HG02852 (cell line): ENCODE measurements around the gene SLC32A1.

ENCODE experiments used
- ATAC-seq: cut with Tn5 transposase; IDR thresholded peaks from one replicate; pipeline ENCODE4 v1.9.1; 2021; ENCODE audit warnings: mild to moderate bottlenecking, moderate library complexity; ENCODE audit not compliant: unreplicated experiment

The SLC32A1 gene

GRCh38 chr20:38723848-38724625 lies at the start of gene SLC32A1:
SLC32A1 (plus strand) TSS chr20:38724486; CDS start chr20:38724725, 239 bp downstream.
- ATAC-seq: no peak

- ATAC-seq: no peak
These were observed 49.5 kb upstream of the SLC32A1 start for GRCh38 chr20:38674765-38675133.

DNA sequence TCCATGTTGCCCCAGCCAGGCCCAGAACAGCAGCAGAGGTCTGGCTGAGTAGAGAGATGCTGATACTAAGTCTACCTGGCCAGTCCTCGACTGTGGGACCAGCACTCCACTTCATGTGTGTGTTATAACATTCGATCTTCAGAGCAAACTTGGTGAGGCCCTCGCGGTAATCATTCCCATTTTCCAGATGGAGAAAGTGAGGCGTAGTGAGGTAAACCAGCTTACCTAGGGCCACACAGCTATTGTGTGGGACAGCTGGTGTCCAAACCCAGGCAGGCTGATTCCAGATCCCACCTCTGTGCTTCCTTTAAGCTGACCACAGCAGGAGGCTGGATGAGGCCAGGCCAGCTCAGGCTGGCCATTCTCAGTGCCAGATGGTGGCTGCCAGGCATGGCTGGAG lies 47.7 kb upstream of the SLC32A1 start:
- ATAC-seq: no peak

DNA sequence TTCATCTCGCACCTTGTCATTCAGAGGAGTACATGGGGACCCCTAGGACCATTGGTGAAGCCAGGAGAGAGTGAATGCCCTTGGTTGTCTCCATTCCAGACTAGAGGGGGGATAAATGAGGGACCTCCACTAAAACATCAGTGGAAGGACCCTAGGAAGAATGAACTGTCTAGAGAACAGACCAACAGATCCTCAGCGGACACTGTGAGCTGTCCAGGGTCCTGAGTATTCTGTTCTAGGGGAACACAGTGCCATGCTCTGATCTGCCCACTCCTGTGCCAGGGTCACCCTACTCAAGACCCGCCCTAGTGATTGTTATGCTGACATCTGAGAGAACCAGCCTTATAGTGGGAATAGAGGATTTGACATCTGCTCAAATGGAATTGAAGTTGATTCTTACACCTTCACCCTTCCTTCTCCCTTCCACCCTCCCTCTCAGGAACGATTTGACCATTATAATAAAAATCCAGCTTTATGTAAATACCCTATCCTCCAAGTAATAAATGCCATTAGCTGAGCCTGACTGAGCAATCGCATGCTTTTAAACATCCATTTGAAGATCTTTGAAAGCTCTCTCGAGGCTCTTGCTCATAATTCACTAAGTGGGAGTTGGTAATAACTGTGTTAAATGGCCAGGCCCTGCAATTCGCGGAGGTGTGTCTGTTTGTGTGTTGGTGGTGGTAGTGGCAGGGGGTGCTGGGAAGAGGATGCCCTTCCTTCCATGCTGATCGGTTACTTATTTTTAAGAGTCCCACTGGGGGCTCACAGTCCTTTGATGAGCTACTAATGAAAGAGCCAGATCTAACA lies 43.6 kb upstream of the SLC32A1 start:
- ATAC-seq: no peak

- ATAC-seq: no peak
These were observed 39.0 kb upstream of the SLC32A1 start for GRCh38 chr20:38685271-38685670.

- ATAC-seq: no peak
These were observed 38.3 kb upstream of the SLC32A1 start for GRCh38 chr20:38685853-38686473.

DNA sequence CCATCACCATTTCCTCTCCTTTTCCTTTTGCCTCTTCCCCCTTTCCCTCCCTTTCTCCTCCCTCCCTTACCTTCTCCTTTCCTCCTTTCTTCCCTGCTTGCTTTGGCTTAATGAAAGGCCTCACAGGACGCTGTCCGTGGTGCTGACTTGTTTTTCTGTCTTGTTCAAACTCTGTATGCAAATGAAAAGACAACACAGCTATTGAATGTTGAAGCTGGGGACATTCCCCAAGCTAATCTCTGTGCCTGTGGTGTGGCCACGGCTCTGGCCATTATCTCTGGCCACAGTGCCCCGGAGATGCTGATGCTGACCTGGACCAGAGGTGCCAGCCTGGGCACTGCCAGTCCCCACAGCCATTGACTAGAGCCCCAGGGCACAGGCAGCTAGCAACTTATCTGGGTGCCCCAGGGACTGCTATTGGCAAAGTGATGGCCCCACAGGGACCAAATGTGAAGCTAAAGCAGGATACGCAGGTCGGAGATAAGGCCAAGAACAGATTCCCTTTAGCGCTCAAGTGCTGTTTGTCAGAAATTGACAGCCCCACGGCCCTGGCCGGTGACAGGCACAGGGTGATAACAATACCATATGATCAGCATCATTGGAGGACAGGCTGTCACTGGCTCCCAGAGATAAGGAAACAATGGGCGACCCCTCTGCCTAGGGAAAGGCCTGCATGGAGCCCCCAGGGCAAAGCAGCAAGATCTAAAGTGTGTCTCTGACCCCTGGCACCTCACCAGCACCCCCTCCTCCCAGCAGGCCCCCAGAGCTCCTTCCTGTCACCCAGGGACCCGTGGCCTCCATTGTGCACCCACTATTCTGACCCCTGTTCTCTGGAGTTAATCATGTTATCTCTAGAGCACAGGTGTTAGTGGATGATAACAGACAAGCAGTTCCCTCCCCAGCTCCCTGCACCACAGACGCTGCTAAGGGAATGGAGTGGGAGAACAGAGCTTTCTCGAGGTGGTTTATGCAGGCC lies 31.6 kb upstream of the SLC32A1 start:
- ATAC-seq: no peak

DNA sequence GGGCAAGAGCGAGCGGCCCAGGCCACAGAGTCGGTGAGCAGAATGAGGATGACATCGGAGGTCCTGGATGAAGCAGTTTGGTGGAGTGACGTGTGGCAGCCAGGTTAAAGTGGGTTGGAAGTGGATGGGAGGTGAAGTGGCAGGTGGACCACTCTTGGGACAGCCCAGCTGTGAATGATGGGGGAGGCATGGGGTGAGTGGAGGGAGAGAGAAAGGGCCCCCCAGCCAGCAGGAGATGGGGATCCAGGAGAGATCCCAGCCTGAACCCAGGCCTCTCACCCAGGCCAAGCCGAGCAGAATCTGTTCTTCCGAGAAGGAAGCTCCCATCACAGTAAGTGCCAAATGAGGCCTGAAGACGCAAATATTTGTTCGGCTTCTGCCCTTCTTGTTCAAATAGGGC lies 27.0 kb upstream of the SLC32A1 start:
- no peak for ATAC-seq

DNA sequence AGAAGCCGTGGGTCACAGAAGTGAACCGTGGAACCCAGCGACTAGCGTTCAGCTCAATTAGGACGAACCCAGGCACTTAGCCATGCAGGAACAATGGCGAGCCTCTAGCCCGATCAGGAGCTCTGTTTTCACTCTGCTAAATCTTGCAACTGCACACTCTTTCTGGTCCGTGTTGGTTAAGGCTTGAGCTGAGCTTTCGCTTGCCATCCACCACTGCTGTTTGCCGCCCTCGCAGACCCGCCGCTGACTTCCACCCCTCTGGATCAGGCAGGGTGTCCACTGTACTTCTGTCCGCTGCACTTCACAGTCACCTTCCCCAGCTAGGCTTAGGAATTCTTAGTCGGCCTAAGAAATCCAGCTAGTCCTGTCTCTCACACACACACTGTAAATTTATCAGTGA lies 25.7 kb upstream of the SLC32A1 start:
- no peak for ATAC-seq

DNA sequence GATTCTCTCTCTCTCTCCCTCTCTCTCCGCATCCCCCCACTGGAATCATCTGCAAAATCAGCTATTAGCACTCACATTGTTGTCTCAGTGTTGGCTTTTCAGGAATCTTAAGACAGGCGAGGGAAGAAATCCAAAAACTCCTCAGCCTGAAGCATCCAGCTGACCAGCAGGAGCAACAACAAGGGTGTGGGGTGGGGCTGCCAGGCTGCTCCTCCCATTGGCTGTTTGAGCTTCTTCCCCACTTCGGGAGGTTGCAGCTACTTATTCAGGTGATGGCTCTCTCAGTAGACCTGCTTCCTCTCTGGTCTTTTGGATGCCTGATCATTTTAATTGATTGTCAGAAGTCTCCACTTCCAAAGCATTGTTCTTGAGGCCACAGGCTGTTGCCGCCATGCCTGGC lies 24.1 kb upstream of the SLC32A1 start:
- ATAC-seq: no peak

- ATAC-seq: no peak
These were observed 23.4 kb upstream of the SLC32A1 start for GRCh38 chr20:38700926-38701325.

DNA sequence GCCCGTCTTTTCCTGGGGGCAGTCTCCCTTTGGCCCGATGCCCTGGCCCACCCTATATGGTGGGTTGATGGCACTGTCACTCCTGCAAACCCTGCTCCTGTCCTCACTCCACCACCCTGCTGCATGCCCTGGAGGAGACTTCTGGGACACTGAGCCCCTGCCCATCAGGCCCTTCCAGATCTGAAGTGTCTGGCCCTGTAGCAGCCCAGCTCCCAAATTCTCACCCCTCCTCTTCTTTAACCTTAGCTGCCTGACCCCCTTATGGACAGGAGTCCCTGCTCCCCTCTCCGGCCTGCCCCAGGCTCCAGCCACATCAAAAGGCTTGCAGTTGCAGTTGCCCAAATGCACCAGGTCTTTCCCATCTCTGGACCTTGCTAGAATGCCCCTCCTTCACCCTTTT lies 20.8 kb upstream of the SLC32A1 start:
- ATAC-seq: no peak

DNA sequence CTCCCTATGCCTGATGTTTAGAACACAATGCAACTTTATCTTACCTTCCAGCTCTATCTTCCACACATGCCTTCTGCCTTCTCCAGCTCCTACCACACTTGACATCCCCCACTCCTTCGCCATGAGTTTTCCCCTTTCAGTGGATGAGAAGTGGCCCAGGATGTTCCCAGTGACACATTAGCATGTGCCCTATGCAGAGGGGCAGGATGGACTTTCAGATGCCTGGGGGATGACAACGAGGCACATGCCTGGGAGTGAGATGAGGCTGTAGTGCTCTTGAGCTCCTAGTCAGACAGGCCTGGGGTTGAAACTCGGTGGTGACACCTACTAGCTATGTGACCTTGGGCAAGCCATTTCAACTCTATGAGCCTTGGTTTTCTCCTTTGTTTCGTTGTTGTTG lies 20.1 kb upstream of the SLC32A1 start:
- ATAC-seq: no peak

- ATAC-seq: no peak
These were observed 17.8 kb upstream of the SLC32A1 start for GRCh38 chr20:38706509-38706908.

- no peak for ATAC-seq
These were observed 10.0 kb upstream of the SLC32A1 start for GRCh38 chr20:38714308-38714707.

- ATAC-seq: no peak
These were observed 8.6 kb upstream of the SLC32A1 start for GRCh38 chr20:38715646-38716045.

DNA sequence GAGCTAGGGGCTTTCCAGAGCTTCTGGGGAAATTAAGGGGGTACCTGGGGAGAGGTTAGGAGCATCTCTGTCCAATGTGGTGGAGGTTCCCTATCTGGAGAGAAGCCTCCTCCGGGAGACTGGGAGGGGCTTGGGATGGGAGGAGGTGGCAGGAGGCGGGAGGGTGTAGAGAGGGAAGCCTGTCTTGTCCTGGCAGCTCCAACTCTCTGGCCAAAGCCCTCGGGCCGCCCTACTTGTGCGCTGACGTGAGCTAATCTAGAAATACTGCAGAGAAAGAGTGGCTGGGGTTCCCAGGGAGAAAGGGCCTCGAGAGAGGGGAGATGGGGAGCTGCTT lies 1.6 kb upstream of the SLC32A1 start:
- ATAC-seq: no peak

- no peak for ATAC-seq
These were observed 1.1 kb upstream of the SLC32A1 start for GRCh38 chr20:38723017-38723847.

- no peak for ATAC-seq
These were observed 401 bp downstream of the SLC32A1 start for GRCh38 chr20:38724626-38725147.
